HG03025 (cell line): Measurements from ENCODE around the gene TUBB3.
"Not testable (repeated sequence)": the region's sequence is repeated elsewhere in the genome, so short reads cannot be mapped to it uniquely, and the experiment has no call there.

Source experiments
- ATAC-seq: cut with Tn5 transposase; IDR thresholded peaks from one replicate; pipeline ENCODE4 v1.9.1; 2021; ENCODE audit warnings: mild to moderate bottlenecking, moderate library complexity; ENCODE audit not compliant: unreplicated experiment, low FRiP score

The TUBB3 gene

DNA sequence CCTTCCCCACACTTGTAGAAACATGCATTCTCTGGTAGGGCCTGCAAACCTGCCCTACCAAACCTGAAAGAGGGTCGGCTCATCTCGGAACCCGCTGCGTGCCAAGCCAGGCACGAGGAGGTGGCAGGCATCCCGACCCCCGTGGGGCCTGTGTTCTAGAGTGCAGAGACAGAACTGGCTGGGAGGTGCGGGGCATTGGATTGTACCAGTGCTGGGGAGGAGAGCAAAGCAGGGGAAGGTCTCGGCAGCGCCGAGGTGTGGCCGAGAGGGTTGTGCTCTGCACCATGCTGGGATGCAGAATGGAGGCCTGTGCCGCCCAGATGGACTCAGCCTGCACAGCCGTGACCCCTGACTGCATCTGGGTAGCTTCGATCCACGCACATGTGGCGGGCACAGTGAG, 22.3 kb upstream of the TUBB3 start:
- no peak for ATAC-seq

DNA sequence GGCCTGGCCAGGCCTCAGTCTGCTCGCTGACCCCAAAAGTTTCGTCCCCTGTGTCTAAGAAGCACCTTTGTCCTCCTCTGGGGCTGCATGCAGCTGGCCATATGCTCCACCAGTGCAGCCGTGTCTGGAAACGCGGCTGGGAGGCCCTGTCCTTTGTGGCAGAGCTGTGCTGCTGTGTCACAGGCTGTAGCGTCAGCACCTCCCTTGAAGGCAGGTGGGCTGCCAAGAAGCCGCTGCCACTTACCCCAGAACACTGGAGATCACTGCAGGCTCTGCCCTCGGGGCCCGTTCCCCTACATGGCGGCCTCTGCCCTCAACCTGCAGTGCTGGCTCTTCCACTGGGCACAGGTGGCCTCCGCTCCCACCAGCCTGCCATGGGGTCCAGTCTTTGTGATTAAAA, 20.2 kb upstream of the TUBB3 start:
- ATAC-seq = no peak

DNA sequence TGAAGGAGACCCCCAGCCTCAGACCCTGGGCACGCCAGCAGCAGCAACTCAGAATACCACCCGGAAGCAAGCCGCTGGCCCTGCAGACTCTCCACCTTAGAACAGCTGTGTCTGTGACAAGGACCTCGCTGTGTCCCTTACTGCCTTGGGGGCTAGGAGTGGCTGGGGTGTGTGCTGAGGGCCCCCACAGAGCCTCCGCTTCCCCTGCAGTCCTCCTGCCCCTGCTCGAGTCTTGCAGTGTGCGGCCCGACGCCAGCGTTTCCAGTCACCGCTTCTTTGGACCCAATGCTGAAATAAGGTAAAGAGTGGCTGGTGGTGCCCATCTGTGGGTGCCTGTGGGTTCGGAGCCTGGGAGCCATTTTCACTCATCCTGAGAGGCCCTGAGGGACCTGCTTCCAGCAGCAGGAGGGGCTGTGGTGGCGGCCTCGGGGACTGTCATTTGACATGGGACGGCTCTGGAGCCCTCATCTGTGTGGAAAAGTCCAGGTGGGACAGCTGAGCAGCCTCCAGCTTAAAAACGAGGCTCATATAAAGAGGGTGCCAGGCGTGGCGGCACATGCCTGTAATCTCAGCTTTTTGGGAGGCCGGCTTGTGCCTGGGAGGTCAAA, 19.1 kb upstream of the TUBB3 start:
- no peak for ATAC-seq

DNA sequence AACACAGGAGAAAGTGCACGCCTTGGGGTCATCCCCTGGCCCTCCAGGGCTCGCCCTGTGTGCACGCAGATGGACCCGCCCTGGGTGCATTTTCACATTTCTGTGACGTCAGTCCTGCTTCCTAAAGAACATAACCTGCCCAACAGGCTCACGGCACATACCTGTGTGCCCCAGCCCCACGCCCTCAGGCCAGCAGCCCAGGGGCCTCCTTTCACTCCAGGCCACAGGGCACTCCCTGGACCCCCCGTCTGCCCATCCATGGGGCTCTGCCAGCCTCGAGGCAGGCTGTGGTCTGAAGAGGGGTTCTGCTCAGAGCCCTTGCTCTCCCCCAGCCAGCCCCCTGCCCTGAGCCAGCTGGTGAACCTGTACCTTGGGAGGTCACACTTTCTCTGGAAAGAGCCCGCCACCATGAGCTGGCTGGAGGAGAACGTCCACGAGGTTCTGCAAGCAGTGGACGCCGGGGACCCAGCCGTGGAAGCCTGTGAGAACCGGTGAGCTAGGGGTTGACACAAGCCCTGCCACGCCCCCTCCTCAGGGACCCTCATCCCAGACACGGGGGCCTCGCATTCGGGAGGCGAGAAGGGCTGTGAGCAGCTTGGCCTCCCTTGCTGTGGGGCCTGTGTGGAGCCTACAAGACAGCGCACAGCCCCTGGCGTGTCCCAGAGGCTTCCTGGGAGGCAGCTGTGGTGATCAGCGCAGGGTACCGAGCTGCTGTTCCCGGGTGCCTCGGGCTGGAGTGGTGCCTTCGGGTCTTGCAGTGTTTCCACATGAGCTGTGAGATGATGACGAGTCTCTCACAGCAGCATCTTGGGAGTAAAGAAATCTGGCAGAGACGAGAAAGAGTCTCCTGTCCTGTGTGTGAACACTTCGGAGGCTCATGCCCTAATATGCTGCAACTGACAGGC, 18.3 kb upstream of the TUBB3 start:
- no peak for ATAC-seq

DNA sequence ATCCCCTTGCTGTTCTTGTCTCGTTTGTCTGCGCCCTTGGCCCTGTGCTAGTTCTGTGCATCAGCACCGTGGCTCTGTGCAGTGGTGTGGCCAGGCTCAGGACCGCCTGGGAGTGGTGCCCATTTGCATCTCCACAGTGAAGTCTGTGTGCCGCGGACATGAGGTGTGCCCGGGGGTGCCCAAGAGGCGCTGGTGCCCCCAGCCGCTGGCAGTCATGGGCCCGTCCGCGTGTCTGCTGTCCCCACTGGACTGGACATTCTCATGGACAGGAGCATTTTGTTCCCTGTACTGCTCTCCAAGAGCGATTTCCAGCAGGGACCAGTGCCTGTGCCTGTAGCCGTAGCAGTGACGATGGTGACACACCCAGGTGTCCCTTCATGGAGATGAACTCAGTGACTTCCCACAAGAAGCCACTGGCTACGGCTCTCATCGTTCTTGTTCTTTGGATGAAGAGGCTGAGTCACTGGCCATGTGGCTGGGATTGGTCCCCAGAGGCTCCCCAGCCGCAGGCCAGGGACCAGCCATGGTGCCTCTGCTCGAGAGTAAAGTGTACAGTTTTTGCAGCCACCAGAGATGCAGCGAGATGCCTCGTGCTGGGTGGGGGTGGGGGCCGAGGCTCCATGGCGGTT, 17.5 kb upstream of the TUBB3 start:
- ATAC-seq = no peak

DNA sequence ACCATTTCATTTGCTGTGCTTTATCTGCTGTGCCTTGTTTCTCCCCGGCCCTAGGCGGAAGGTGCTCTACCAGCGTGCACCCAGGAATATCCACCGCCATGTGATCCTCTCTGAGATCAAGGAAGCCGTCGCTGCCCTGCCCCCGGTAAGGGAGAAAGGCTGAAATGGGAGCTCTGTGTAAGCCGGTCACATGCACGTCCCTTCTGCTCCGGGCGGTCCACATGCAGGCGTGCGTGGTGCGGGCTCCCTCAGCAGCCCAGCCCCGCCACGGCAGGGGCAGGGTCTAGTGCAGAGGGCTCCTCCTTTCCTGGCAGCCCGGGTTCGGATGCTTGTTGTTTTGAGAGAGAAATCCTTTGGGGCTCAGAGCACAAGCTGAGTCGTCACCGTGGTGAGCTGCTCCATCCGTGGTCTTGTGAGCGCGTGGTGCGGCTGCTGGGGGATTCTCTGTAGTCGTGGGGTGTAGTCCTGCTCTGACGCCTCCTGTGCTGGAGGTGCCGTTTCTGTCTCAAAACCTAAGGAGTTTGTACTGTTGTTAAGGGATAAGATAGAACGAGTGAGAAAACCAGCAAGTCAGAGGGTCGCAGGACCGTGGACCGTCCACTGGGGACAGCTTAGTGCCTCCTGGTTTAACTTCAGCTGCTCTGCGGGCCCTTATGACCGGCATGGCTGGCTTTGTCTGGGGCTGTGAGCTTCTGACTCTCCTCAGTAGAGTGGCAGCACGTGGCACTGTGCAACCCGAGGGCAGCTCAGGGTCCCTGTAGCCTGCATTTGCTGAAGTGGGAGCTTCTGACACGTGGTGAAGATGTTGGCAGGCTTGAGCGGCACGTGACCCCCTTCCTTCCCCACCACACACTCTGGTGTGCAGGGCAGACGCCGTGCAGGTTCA, 16.8 kb upstream of the TUBB3 start:
- no peak for ATAC-seq

DNA sequence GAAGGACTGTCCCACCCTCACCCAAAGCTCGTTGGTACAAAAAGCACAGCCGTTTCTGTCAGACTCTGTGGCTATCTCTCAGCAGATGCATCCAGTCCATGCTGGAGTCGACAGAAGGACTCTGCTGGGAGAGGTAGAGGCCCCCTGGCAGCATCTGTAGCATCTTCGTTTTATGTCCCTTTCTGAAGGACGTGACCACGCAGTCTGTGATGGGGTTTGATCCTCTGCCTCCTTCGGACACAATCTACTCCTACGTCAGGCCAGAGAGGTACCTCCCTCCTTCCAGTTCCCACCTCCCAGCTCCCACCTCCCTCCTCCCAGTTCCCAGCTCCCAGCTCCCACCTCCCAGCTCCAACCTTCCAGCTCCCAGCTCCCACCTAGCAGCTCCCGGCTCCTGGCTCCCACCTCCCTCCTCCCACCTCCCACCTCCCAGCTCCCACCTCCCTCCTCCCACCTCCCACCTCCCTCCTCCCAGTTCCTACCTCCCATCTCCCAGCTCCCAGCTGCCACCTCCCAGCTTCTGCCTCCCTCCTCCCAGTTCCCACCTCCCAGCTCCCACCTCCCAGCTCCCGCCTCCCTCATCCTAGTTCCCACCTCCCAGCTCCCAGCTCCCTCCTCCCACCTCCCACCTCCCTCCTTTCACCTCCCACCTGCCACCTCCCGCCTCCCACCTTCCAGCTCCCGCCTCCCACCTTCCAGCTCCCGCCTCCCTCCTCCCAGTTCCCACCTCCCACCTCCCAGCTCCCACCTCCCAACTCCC, 15.9 kb upstream of the TUBB3 start:
- ATAC-seq = no peak

DNA sequence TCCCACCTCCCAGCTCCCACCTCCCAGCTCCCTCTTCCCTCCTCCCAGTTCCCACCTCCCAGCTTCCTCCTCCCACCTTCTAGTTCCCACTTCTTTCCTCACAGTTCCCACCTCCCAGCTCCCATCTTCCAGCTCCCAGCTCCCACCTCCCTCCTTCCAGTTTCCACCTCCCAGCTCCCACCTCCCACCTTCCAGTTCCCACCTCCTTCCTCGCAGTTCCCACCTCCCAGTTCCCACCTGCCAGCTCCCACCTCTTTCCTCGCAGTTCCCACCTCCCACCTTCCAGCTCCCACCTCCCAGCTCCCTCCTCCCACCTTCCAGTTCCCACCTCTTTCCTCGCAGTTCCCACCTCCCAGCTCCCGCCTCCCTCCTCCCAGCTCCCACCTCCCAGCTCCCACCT, 14.9 kb upstream of the TUBB3 start:
- ATAC-seq = no peak

DNA sequence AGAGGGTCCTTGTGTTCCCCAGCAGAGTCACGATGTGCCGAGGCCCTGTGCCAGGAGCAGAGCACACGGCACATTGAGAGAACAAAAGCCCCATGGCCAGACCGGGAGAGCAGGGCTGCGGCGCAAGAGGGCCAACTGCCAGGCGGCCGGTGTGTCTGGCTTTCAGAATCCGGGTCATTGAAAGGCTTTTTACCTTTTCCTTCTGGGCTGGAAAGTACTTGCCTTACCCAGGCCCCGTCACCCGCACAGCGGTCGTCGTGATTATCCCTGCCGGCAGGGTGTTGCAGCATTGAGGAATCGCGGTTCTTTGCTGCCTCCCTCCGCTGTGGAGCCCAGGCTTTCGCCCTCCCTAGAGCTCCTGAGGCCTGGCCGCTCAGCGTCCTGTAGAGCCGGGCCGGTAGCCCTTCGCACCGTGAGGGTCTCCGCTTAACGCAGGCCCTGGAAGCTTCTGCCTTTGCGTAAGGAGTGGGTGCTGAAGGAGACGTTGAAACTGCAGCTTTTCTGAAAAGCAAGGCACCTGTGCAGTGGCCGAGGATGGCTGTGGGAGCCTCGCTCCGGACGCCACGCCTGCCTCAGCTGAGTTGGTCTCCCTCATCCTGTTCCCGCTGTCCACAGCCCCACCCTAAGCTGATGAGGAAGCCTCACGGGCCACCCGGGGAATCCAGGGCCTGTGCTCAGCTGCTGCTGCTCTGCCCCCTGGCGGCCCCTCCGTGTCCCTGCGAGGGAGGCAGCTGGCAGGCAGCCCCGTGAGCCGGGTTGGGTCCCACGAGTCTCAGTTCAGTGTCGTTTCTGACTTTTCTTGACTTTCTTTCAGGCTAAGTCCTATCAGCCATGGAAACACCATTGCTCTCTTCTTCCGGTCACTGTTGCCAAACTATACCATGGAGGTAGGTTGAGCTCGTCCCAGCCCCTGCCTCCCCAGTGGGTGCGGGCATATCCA, 13.1 kb upstream of the TUBB3 start:
- no peak for ATAC-seq

DNA sequence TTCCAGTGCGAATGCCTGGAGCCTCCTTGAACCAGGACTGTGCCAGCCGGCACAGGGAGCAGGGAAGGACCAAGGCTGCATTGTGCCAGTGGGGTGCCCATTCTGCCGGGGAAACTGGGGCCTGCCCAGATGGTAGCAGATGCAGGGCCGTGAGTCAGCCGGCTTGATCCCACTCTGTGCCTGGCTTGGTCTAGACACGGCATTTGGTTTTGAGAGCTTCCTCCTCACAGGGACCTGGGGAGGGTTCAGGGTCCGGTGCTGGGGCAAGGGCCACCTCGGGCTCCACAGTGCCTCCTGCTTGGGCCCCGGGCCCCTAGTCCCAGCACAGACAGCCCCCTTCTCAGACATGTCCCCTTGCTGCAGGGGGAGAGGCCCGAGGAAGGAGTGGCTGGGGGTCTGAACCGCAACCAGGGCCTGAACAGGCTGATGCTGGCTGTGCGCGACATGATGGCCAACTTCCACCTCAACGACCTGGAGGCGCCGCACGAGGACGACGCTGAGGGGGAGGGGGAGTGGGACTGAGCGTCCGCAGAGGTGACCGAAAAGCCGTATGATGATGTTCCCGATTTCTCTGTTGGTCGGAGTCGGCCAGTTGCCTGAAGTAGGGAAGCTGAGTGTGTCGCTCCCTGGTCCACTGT, 12.3 kb upstream of the TUBB3 start:
- no peak for ATAC-seq

DNA sequence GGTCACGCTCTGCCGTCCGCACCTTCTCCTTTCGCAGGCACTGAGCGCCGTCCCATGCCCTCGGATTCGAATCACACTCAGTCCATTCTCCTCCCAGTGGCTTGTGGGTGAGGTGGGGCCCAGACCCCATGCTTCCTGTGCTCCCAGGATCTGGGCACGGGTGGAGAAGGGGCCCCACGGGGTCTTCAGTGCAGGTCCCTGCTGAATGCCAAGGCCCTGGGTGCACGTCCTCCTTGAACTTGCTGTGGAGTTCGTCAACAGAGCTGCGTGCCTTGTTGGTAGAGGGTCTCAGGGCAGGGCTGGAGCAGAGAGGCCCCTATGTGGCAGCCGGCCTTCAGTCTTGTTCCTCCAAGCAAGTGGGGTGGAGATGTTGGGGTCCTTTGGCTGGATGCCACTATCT, 11.8 kb upstream of the TUBB3 start:
- no peak for ATAC-seq

DNA sequence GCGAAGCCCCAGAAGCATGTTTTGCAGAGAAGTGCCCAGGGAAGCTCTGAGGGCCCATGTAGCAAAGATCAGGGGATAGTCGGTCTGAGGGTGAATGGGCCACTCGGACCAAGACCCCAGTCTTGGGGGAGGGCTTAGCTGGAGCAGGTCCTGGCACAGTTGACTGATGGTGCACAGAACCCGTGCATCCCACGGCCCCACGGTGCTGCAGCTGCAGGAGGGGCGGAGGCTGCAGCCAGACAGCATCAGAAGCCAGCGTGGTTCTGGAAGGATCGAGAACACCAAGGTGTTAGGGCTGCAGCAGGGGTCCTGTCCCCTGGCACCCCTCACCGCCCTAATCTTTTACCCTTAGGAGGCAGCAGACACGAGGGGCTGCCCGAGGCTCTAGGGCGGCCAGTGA, 11.0 kb upstream of the TUBB3 start:
- no peak for ATAC-seq

DNA sequence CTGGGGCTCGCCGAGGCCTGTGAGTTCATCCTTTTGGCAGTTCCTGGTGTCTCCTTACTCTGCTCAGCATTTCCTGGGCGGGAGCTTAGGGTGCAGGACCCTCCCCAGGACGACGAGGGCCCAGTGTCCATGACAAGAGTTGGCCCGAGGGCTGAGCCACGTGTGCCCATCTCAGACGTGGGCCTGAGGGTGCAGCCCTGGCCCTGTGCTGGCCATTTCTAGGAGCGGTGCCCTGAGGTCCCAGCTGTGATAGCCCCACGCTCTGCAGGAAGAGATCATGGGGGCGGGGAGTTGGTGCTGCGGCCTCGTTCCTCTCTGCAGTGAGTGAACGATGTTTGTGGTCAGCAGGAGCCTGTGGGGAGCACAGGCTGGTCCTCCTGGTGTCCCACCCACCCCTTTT, 10.5 kb upstream of the TUBB3 start:
- ATAC-seq = no peak

DNA sequence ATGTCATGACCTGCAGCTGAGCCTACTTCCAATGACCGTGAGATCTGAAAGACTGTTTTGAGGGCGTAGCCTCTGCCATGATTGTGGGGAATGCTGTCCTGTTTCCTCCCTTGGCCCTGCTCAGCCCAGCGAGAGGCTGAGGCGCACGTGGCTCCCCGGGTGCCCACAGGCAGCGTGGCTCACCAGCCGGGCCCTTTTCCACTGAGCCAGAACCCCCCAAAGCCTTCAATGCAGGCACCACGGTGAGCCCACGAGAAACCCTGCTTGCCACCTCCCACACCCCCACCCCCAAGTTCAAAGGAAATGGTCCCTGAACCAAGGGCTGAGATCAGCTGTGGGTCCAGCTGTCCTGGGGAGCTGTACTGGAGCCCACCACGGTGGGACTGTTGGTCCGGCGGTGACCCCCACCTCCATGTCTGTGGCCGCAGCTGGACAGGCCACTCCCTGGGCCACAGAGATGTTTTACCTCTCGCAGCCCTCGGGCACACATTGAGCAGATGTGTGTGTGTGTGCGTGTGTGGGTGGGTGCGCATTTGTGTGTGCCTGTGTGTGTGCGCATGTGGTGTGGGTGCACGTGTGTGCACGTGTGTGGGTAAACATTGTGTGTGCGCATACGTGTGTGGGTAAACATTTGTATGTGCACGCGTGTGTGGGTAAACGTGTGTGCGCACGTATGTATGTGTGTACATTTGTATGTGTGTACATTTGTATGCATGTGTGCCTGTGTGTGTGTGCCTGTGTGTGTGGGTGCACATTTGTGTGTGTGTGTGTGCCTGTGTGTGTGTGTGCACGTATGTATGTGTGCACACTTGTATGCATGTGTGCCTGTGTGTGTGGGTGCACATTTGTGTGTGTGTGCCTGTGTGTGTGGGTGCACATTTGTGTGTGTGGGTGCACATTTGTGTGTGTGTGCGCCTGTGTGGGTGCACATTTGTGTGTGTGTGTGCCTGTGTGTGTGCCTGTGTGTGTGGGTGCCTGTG, 9.4 kb upstream of the TUBB3 start:
- no peak for ATAC-seq

DNA sequence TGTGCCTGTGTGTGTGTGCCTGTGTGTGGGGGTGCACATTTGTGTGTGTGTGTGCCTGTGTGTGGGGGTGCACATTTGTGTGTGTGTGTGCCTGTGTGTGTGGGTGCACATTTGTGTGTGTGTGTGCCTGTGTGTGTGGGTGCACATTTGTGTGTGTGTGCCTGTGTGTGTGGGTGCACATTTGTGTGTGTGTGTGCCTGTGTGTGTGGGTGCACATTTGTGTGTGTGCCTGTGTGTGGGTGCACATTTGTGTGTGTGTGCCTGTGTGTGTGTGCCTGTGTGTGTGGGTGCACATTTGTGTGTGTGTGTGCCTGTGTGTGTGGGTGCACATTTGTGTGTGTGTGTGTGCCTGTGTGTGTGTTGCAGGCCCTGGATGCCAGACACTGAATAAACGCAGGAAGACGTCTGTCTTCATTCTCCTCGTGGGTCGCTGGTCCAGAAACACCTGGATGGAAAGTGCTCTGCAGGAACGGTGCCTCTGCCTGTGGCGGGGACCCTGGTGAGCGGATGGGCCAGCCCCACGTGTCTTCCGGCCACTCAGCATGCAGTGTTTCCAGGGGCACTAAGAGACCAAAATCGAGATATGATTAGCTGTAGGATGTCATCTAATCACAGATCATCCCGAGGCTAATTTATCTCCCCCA, 8.4 kb upstream of the TUBB3 start:
- not testable (repeated sequence) for ATAC-seq

DNA sequence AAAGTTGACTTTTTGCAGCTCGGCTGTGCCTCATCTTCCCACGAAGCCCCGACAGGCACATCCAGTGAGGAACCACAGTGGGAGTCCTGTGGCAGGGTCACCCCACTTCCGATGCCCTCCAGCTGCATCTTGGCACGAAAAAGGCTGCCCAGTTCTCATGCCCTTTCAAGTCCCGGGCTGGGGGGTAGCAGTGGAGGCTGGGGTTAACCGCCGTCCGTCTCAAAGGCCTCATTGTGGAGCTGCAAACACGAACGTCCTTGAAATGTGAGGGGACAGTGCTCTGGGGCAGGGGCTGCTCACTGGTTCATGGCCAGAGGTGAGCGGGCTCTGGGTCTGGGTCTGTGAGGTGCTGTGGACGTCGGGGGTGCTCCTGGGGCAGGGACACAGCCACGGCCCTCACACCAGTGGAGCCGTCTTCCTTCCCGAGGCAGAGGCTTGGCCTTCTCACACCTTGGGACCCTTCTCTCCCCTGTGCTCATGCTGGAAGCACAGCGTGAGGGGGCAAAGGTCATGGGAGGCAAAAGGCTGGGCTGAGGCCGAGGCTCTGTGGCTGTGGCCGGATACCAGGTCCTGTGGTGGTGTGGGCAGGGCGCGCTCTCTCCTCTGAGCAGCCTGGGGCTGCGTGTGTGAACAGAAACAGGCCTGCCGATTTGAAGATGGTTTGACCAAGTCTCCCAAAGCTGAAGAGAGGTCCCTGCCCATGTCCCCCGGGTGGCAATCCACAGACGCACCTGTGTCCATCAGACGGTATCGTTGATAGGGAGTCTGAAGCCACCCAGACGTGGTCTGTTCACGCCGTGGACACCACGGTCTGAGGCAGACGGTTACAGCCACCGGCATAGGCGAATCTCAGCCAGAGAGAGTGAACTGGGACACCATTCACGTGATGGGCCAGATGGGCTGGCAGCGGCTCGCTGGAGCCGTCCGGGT, 7.6 kb upstream of the TUBB3 start:
- no peak for ATAC-seq
